H1 (cell line): ENCODE measurements around the gene ZNF316. TPM values are rescaled to one million over a fixed set of nuclear protein-coding genes. Genes with fewer than 3 reads are reported as not detected.

Experiments
- BCL11A ChIP-seq, 2 experiments: IDR thresholded peaks; one replicate each; pipeline ENCODE4 v1.6.1; 2011; ENCODE audit warnings: low read depth in 2 of 2, low read length in 2 of 2, mild to moderate bottlenecking in 2 of 2
- BRCA1 ChIP-seq: IDR thresholded peaks from 2 replicates; pipeline ENCODE4 v1.6.1; 2012; ENCODE audit warnings: low read depth, low read length, improper control_type of control experiment
- FOSL1 ChIP-seq: IDR thresholded peaks from 2 replicates; pipeline ENCODE4 v1.6.1; 2011; ENCODE audit warnings: mild to moderate bottlenecking, low read depth, low read length, moderate library complexity; ENCODE audit not compliant: insufficient read depth
- MAFK ChIP-seq: IDR thresholded peaks from 2 replicates; pipeline ENCODE4 v1.6.1; 2012; ENCODE audit warnings: low read depth, mild to moderate bottlenecking, improper control_type of control experiment, low read length
- NRF1 ChIP-seq: IDR thresholded peaks from 2 replicates; pipeline ENCODE4 v1.6.1; 2011; ENCODE audit warnings: mild to moderate bottlenecking, low read depth, low read length, improper control_type of control experiment
- TAF1 ChIP-seq: IDR thresholded peaks from 2 replicates; pipeline ENCODE4 v1.6.1; 2011; ENCODE audit warnings: mild to moderate bottlenecking, low read depth, low read length
- TAF7 ChIP-seq: optimal IDR thresholded peaks from 2 replicates; pipeline ENCODE3; 2011; ENCODE audit warnings: low read depth, mild to moderate bottlenecking, inconsistent platforms, low read length, moderate library complexity, borderline replicate concordance
- ZNF274 ChIP-seq: IDR thresholded peaks from 2 replicates; pipeline ENCODE4 v1.7.0; 2012; ENCODE audit warnings: low read length, borderline replicate concordance; ENCODE audit errors: extremely low read depth
- polyA plus RNA-seq, 7 experiments: library from polyadenylated mRNA; depleted of rRNA in 3 of 7; stranded (reverse) in 5 of 7; unstranded in 2 of 7; fragments of >200 nt in 5 of 7; fragments of 200-250 nt in 2 of 7; gene quantifications; 1 replicate in 5 of 7; 2 replicates in 1 of 7; 4 replicates in 1 of 7; pipeline versions ENCODE4 v1.2.1 to v1.2.3, GENCODE V29; 2011 to 2013; ENCODE audit warnings: missing spikeins in 2 of 7, mixed read lengths in 2 of 7
- total RNA-seq: library from RNA; stranded (reverse); fragmentation: NEBNext Ultra II Directional; extraction: Animal tissue kit (Norgen Biotek cat#: 25700); gene quantifications from 2 replicates; pipeline ENCODE4 v1.2.1, GENCODE V29; 2021

The ZNF316 gene
- total and polyA plus RNA-seq, 2 of the 8 experiments (the other 6 are each of a cell fraction or from before 2014, with no cell fraction given): 3.6 to 13.7 TPM

- TF ChIP-seq MAFK (no peak), TAF1 (no peak), FOSL1 (no peak), ZNF274 (no peak), NRF1 (no peak), BRCA1 (no peak), BCL11A (IDR thresholded peaks at IDR 0.05; ENCODE audit: low read depth in 2 of 2, low read length in 2 of 2) (no peak), TAF7 (no peak)
Measured at GRCh38 chr7:6701860-6702259, 64.7 kb downstream of the ZNF316 start (continued).

Other genes starting within 250 kb of the ZNF316 start
- gene DAGLB, start 189.4 kb upstream of the ZNF316 start, total RNA-seq: 22.1 and 27.0 TPM in 2 replicates
- gene DAGLB, start 189.4 kb upstream of the ZNF316 start, polyA plus RNA-seq (2011; rRNA removed): 39.6 and 43.3 TPM in 2 replicates
- gene KDELR2, start 153.2 kb upstream of the ZNF316 start, total RNA-seq: 75.3 and 82.9 TPM in 2 replicates
- gene KDELR2, start 153.2 kb upstream of the ZNF316 start, polyA plus RNA-seq (2011; rRNA removed): 54.1 and 66.8 TPM in 2 replicates
- gene GRID2IP, start 85.9 kb upstream of the ZNF316 start, total RNA-seq: 1.0 and 1.3 TPM in 2 replicates
- 0.80 and 1.5 TPM in 2 replicates for gene GRID2IP, start 85.9 kb upstream of the ZNF316 start, polyA plus RNA-seq (2011; rRNA removed)
- 50.2 and 50.8 TPM in 2 replicates for gene ZDHHC4, start 59.9 kb upstream of the ZNF316 start, total RNA-seq
- gene ZDHHC4, start 59.9 kb upstream of the ZNF316 start, polyA plus RNA-seq (2011; rRNA removed): 171 and 174 TPM in 2 replicates
- gene INTS15, start 47.3 kb upstream of the ZNF316 start, total RNA-seq: 25.7 and 26.1 TPM in 2 replicates
- 23.0 and 37.3 TPM in 2 replicates for gene INTS15, start 47.3 kb upstream of the ZNF316 start, polyA plus RNA-seq (2011; rRNA removed)
- gene ZNF853, start 21.7 kb upstream of the ZNF316 start, total RNA-seq: 5.5 and 5.7 TPM in 2 replicates
- 4.3 and 4.4 TPM in 2 replicates for gene ZNF853, start 21.7 kb upstream of the ZNF316 start, polyA plus RNA-seq (2011; rRNA removed)
- 16.2 and 16.8 TPM in 2 replicates for gene ZNF12, start 69.6 kb downstream of the ZNF316 start, total RNA-seq
- 5.0 and 6.7 TPM in 2 replicates for gene ZNF12, start 69.6 kb downstream of the ZNF316 start, polyA plus RNA-seq (2011; rRNA removed)
- 0.35 and 0.52 TPM in 2 replicates for gene RSPH10B2, start 116.8 kb downstream of the ZNF316 start, total RNA-seq
- gene RSPH10B2, start 116.8 kb downstream of the ZNF316 start, polyA plus RNA-seq (2011; rRNA removed): 0.14 and 0.20 TPM in 2 replicates
- gene CCZ1B, start 189.0 kb downstream of the ZNF316 start, total RNA-seq: 55.2 and 58.2 TPM in 2 replicates
- 8.3 and 18.0 TPM in 2 replicates for gene CCZ1B, start 189.0 kb downstream of the ZNF316 start, polyA plus RNA-seq (2011; rRNA removed)